Osteoblast (primary cell): ENCODE results near the gene HS2ST1. TPM values are rescaled to one million over a fixed set of nuclear protein-coding genes. Genes with fewer than 3 reads are reported as not detected.
"Not testable (repeated sequence)": the region's sequence is repeated elsewhere in the genome, so short reads cannot be mapped to it uniquely, and the experiment has no call there.

ENCODE experiments used
- DNase-seq: peaks from one replicate; pipeline ENCODE4 v3.0.0; 2011; ENCODE audit warnings: low spot score, mixed read lengths; ENCODE audit not compliant: insufficient read length; ENCODE audit errors: missing footprints
- H2AFZ ChIP-seq: 2 replicates; pipeline ENCODE4 v1.6.0; 2011; ENCODE audit warnings: mild to moderate bottlenecking, low read length
- H3K27ac ChIP-seq: 2 replicates; pipeline ENCODE4 v1.5.1; 2011; ENCODE audit warnings: mild to moderate bottlenecking, low read depth, low read length, moderate library complexity
- H3K27me3 ChIP-seq: 2 replicates; pipeline ENCODE4 v1.6.0; 2012; ENCODE audit warnings: mild to moderate bottlenecking, control low read depth, inconsistent platforms, low read length, moderate library complexity; ENCODE audit not compliant: insufficient read depth
- H3K36me3 ChIP-seq: 2 replicates; pipeline ENCODE4 v1.5.1; 2011; ENCODE audit warnings: mild to moderate bottlenecking, low read length, control low read depth, moderate library complexity; ENCODE audit not compliant: insufficient read depth
- H3K4me1 ChIP-seq: 2 replicates; pipeline ENCODE4 v1.5.1; 2011; ENCODE audit warnings: mild to moderate bottlenecking, low read length, control low read depth, moderate library complexity; ENCODE audit not compliant: insufficient read depth
- H3K4me2 ChIP-seq: 2 replicates; pipeline ENCODE4 v1.6.0; 2011; ENCODE audit warnings: mild to moderate bottlenecking, low read length; ENCODE audit not compliant: insufficient read depth
- H3K4me3 ChIP-seq: fragments of 200-600 bp; sonication (generic); 3 replicates; pipeline ENCODE4 v1.5.1; 2012; ENCODE audit warnings: mild to moderate bottlenecking, low read length, inconsistent platforms; ENCODE audit not compliant: insufficient read depth
- H3K79me2 ChIP-seq: 2 replicates; pipeline ENCODE4 v1.6.0; 2012; ENCODE audit warnings: mild to moderate bottlenecking, low read length, control low read depth, inconsistent platforms; ENCODE audit not compliant: insufficient read depth
- H3K9me3 ChIP-seq: 2 replicates; pipeline ENCODE4 v1.5.1; 2011; ENCODE audit warnings: low read depth, low read length, control low read depth
- H4K20me1 ChIP-seq: 2 replicates; pipeline ENCODE4 v1.6.0; 2012; ENCODE audit warnings: mild to moderate bottlenecking, low read length, control low read depth; ENCODE audit not compliant: insufficient read depth
- CTCF ChIP-seq: IDR thresholded peaks from 2 replicates; pipeline ENCODE4 v1.5.1; 2011; ENCODE audit warnings: mild to moderate bottlenecking, low read depth, low read length, moderate library complexity; ENCODE audit errors: extremely low read depth
- total RNA-seq: library from RNA; depleted of rRNA; stranded (reverse); fragments of >200 nt; gene quantifications from 2 replicates; pipeline ENCODE4 v1.2.3, GENCODE V29; 2012

The HS2ST1 gene
- total RNA-seq, 1 donor: 20.3 TPM

GRCh38 chr1:87004857-87005256 lies 90.4 kb downstream of the HS2ST1 start:
- Histone ChIP-seq H3K4me3 (no peak overlapping the region), H3K36me3 (no peaks in the 10 kb centered on the region), H4K20me1 (no peaks in the 10 kb centered on the region), H3K27me3 (no peaks in the 10 kb centered on the region), H3K4me2 (no peak overlapping the region), H3K4me1 (no peaks in the 10 kb centered on the region), H3K79me2 (no peaks in the 10 kb centered on the region), H3K27ac (no peak overlapping the region), H2AFZ (no peak overlapping the region), H3K9me3 (no peaks in the 10 kb centered on the region)
- no peak for TF ChIP-seq CTCF
- no peak for DNase-seq

GRCh38 chr1:87007323-87007722 lies 92.9 kb downstream of the HS2ST1 start:
- H3K4me2 ChIP-seq: no peak overlapping the region
- H3K27me3 ChIP-seq: no peaks in the 10 kb centered on the region
- H3K4me3 ChIP-seq: no peak overlapping the region
- H3K27ac ChIP-seq: no peak overlapping the region
- no peaks in the 10 kb centered on the region for H3K4me1 ChIP-seq
- no peak for TF ChIP-seq CTCF
- no peaks in the 10 kb centered on the region for H4K20me1 ChIP-seq
- H3K36me3 ChIP-seq: no peaks in the 10 kb centered on the region
- peak; percentile 39 for DNase-seq
- H2AFZ ChIP-seq: no peak overlapping the region
- H3K9me3 ChIP-seq: no peaks in the 10 kb centered on the region
- no peaks in the 10 kb centered on the region for H3K79me2 ChIP-seq

GRCh38 chr1:87013385-87013784 lies 99.0 kb downstream of the HS2ST1 start:
- H3K36me3 ChIP-seq, H3K4me3 ChIP-seq, H3K79me2 ChIP-seq, H3K4me1 ChIP-seq, DNase-seq, H3K9me3 ChIP-seq, H3K27ac ChIP-seq, H3K4me2 ChIP-seq, H2AFZ ChIP-seq, H3K27me3 ChIP-seq, H4K20me1 ChIP-seq: not testable (repeated sequence)

- Histone ChIP-seq H3K79me2 (peaks cover 12% of the 10 kb centered on the region), H3K27ac (no peak overlapping the region), H2AFZ (no peak overlapping the region), H3K36me3 (no peaks in the 10 kb centered on the region), H3K9me3 (peaks cover under 1% of the 10 kb centered on the region), H3K4me1 (no peaks in the 10 kb centered on the region), H3K27me3 (no peaks in the 10 kb centered on the region), H3K4me3 (no peak overlapping the region), H4K20me1 (peaks cover 5% of the 10 kb centered on the region), H3K4me2 (no peak overlapping the region)
- no peak for DNase-seq
- TF ChIP-seq CTCF: no peak
Observed at GRCh38 chr1:87017998-87018672, 103.7 kb downstream of the HS2ST1 start.
